Esophagus squamous epithelium (tissue), 4 donors: ENCODE measurements around the gene MIEN1.

Source experiments
- POLR2A ChIP-seq, 4 donors: fragments of 450-650 bp; IDR thresholded peaks; one replicate each; pipeline ENCODE4 v1.6.1; 2017; ENCODE audit warnings: antibody characterized with exemption in 4 of 4, mild to moderate bottlenecking in 4 of 4, moderate library complexity in 3 of 4
- TF ChIP-seq, protein P1 (sequence below), 6 experiments: fragments of 450-650 bp in 4 of 6; fragments of 200-600 bp in 2 of 6; sonication (generic) in 2 of 6; IDR thresholded peaks; one replicate each; pipeline ENCODE4 v1.5.1; 2016 to 2019; ENCODE audit warnings: antibody characterized with exemption in 6 of 6, mild to moderate bottlenecking in 4 of 6, moderate library complexity in 4 of 6

DNA sequence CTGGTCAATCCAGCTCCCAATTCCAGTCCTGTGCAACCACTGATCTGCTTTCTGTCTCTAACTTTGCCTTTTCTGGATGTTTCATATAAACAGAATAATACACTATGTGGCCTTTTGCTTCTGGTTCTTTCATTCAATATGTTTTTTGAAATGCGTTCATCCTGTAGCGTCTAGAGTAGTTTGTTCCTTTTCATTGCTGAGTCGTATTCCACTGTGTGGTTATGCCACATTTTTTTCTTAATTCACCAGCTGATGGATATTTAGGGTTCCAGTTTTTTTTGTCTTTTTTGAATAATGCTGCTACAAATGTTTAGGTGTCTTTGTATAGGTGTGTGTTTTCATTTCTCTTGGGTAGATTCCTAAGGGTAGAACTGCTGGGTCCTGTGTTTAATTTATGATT is 2.3 kb upstream of the MIEN1 start:
- TF ChIP-seq, protein P1, sequence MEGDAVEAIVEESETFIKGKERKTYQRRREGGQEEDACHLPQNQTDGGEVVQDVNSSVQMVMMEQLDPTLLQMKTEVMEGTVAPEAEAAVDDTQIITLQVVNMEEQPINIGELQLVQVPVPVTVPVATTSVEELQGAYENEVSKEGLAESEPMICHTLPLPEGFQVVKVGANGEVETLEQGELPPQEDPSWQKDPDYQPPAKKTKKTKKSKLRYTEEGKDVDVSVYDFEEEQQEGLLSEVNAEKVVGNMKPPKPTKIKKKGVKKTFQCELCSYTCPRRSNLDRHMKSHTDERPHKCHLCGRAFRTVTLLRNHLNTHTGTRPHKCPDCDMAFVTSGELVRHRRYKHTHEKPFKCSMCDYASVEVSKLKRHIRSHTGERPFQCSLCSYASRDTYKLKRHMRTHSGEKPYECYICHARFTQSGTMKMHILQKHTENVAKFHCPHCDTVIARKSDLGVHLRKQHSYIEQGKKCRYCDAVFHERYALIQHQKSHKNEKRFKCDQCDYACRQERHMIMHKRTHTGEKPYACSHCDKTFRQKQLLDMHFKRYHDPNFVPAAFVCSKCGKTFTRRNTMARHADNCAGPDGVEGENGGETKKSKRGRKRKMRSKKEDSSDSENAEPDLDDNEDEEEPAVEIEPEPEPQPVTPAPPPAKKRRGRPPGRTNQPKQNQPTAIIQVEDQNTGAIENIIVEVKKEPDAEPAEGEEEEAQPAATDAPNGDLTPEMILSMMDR (IDR thresholded peaks at IDR 0.05), result no peak
- no peak for TF ChIP-seq POLR2A (IDR thresholded peaks at IDR 0.05)
